Nephron (organoid): ENCODE results near the gene STAC2.

Experiments used
- H3K27ac Mint-ChIP-seq, 3 experiments: 2 replicates each; pipeline ENCODE4 v1.8.0; 2020; ENCODE audit warnings: mixed read lengths in 3 of 3, mild to moderate bottlenecking in 2 of 3, moderate library complexity in 1 of 3
- H3K27me3 Mint-ChIP-seq: 2 replicates; pipeline ENCODE4 v1.8.0; 2021; ENCODE audit warnings: low read depth, mild to moderate bottlenecking, moderate library complexity, mixed read lengths
- H3K36me3 Mint-ChIP-seq: 2 replicates; pipeline ENCODE4 v1.8.0; 2020; ENCODE audit warnings: low read depth, mixed read lengths
- H3K4me1 Mint-ChIP-seq: 2 replicates; pipeline ENCODE4 v1.8.0; 2020; ENCODE audit warnings: mixed read lengths
- H3K4me3 Mint-ChIP-seq, 3 experiments: 2 replicates each; pipeline ENCODE4 v1.8.0; 2020; ENCODE audit warnings: mild to moderate bottlenecking in 3 of 3, mixed read lengths in 3 of 3, moderate library complexity in 2 of 3
- H3K9me3 Mint-ChIP-seq: 2 replicates; pipeline ENCODE4 v1.8.0; 2020; ENCODE audit warnings: mixed read lengths
- TF ChIP-seq, protein P1 (sequence below), 3 experiments: fragments of 200-600 bp; sonication (generic); IDR thresholded peaks; one replicate each; pipeline ENCODE4 v1.5.0; 2021; ENCODE audit warnings: antibody characterized with exemption in 3 of 3; ENCODE audit not compliant: unreplicated experiment in 3 of 3

Gene STAC2

DNA sequence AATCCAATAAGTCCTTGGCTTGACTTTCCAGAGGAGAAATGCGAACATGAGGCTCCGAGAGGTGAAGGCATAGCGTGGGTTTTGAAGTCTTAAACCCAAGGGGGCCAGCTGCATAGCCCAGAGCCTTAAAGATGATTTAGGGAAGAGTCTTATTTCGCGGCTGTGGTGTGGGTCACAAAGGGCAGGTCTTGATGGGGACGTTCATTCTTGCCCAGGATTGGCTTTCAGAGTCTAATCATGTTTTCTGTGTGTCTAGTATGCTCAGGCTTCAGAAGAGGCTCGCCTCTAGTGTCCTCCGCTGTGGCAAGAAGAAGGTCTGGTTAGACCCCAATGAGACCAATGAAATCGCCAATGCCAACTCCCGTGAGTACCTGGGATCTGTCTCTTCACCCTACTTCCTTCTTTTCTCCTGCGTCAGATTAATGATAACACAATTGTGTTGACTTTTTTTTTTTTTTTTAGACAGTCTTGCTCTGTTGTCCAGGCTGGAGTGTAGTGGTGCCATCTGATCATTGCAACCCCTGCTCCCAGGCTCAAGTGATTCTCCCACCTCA lies 24.7 kb downstream of the STAC2 start:
- TF ChIP-seq, protein P1, sequence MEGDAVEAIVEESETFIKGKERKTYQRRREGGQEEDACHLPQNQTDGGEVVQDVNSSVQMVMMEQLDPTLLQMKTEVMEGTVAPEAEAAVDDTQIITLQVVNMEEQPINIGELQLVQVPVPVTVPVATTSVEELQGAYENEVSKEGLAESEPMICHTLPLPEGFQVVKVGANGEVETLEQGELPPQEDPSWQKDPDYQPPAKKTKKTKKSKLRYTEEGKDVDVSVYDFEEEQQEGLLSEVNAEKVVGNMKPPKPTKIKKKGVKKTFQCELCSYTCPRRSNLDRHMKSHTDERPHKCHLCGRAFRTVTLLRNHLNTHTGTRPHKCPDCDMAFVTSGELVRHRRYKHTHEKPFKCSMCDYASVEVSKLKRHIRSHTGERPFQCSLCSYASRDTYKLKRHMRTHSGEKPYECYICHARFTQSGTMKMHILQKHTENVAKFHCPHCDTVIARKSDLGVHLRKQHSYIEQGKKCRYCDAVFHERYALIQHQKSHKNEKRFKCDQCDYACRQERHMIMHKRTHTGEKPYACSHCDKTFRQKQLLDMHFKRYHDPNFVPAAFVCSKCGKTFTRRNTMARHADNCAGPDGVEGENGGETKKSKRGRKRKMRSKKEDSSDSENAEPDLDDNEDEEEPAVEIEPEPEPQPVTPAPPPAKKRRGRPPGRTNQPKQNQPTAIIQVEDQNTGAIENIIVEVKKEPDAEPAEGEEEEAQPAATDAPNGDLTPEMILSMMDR (IDR thresholded peaks at IDR 0.05; ENCODE audit: unreplicated experiment in 3 of 3), result no peak
- Mint-ChIP-seq H3K9me3 (no peaks in the 10 kb centered on the region), H3K36me3 (peaks cover 47% of the 10 kb centered on the region), H3K4me1 (peaks cover 27% of the 10 kb centered on the region), H3K27me3 (no peaks in the 10 kb centered on the region), H3K4me3 (peak overlapping the region; percentile 90 to 97 (median 91)), H3K27ac (peak overlapping the region; percentile 99 to 100 (median 100))

GRCh38 chr17:39200070-39200879 lies 25.5 kb downstream of the STAC2 start, which contains the start of gene RPL19:
Gene RPL19, plus strand, starts transcription at chr17:39200283. Its CDS starts 62 bp downstream, at chr17:39200345.
- Mint-ChIP-seq H3K4me1 (peaks cover 27% of the 10 kb centered on the region), H3K36me3 (peaks cover 47% of the 10 kb centered on the region), H3K27ac (peak within 1 kb of the TSS; percentile 99 to 100 (median 100)), H3K4me3 (peak within 1 kb of the TSS; percentile 90 to 97 (median 91)), H3K9me3 (no peaks in the 10 kb centered on the region), H3K27me3 (no peaks in the 10 kb centered on the region)
- TF ChIP-seq, protein P1 (IDR thresholded peaks at IDR 0.05; ENCODE audit: unreplicated experiment in 3 of 3), result no peak

DNA sequence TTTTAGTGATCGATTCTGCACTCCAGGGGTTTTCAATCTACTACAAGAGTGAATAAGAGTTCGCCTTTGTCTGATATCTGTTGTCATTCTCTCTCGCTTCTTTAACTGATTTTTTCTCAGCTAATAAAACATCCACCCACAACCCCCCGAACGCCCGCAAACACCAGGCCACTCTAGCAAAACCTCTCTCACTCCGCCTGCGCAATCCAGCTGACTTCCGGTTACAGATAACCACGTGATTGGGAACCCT lies 26.0 kb downstream of the STAC2 start:
- peaks cover 31% of the 10 kb centered on the region for H3K4me1 Mint-ChIP-seq
- H3K27me3 Mint-ChIP-seq, result no peaks in the 10 kb centered on the region
- H3K9me3 Mint-ChIP-seq, result no peaks in the 10 kb centered on the region
- peak overlapping the region; percentile 90 to 97 (median 91) for H3K4me3 Mint-ChIP-seq
- H3K36me3 Mint-ChIP-seq, result peaks cover 43% of the 10 kb centered on the region
- TF ChIP-seq, protein P1 (IDR thresholded peaks at IDR 0.05; ENCODE audit: unreplicated experiment in 3 of 3), result no peak
- H3K27ac Mint-ChIP-seq, result peak overlapping the region; percentile 99 to 100 (median 100)

DNA sequence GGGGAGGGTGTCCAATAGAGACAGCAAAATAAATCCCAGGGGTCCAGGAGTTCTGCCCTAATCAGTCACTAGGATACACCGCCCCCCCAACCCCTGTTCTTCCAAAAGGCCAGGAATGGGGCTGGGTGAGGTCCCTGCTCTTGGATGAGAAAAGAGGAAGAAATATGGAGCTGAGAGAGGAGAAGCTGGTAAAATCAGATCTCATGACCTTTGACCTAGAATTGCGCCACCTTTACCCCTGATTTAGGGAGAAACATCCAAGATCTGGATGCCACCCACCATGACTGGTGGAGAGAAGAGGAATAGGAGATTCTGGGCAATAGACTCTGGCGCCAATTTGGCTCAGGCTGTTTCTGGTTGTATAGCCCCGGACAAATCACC lies 27.6 kb downstream of the STAC2 start:
- TF ChIP-seq, protein P1 (IDR thresholded peaks at IDR 0.05; ENCODE audit: unreplicated experiment in 3 of 3), result no peak
- peak overlapping the region; percentile 99 to 100 (median 100) for H3K27ac Mint-ChIP-seq

DNA sequence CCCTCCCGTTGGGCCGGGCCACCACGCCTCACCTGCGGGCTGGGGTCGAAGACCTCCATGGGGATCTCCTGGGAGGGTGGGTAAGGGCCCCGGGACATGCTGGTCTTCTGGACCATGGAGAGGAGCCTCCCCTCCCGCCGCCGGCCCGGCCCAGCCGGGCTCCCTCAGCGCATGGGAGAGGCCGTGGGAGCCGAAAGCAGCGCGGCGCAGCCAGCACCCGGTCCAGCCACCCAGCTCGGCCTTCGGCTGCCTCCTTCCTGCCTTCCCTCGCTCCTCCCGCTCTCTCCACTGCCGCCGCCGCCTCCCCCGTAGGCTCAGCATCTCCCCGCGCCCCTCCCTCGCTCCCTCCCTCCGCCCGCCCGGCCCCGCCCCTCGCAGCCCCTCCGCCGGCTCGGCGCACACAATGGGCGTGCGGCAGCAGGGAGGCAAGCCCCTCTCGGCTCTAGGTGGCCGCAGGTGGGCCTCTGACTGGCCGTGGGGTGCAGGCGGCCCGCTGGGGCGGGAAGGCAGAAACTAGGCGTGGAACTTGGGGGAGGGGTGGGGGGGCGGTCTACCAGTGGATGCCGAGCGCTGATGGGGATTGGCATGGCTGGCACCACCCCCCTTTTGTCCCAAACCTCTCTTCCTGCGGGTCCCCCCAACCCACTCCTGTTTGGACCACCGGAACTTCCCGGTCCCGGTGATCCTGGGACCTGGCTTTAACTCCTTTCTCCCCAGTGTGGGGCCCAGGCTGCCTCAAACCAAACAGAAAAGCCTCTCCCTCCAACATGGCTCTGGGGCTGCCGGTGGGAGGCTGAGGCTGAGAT lies 28.2 kb downstream of the STAC2 start, which contains the start of gene CACNB1:
TSS of gene CACNB1 (minus strand) at position 290 of the 806 bp plus-strand sequence. CDS start at position 116, 174 bp downstream.
- H3K27ac Mint-ChIP-seq, result peak within 1 kb of the TSS; percentile 99 to 100 (median 100)
- TF ChIP-seq, protein P1 (IDR thresholded peaks at IDR 0.05; ENCODE audit: unreplicated experiment in 3 of 3), result no peak
- peaks cover 31% of the 10 kb centered on the region for H3K36me3 Mint-ChIP-seq
- no peaks in the 10 kb centered on the region for H3K9me3 Mint-ChIP-seq
- peaks cover 47% of the 10 kb centered on the region for H3K4me1 Mint-ChIP-seq
- H3K4me3 Mint-ChIP-seq, result peak within 1 kb of the TSS; percentile 90 to 97 (median 91)
- H3K27me3 Mint-ChIP-seq, result no peaks in the 10 kb centered on the region

More for the DNA sequence above, 27.6 kb downstream of the STAC2 start:
- Mint-ChIP-seq H3K27me3 (no peaks in the 10 kb centered on the region), H3K36me3 (peaks cover 33% of the 10 kb centered on the region), H3K4me1 (peaks cover 44% of the 10 kb centered on the region), H3K9me3 (no peaks in the 10 kb centered on the region), H3K4me3 (peak overlapping the region; percentile 90 to 97 (median 91))
